Fibroblast of lung (primary cell): ENCODE data around the gene TRIM41. TPM values are rescaled to one million over a fixed set of nuclear protein-coding genes. Genes with fewer than 3 reads are reported as not detected.

ENCODE experiments used
- DNase-seq, 2 donors: peaks; one replicate each; pipeline versions ENCODE4 v3.0.0 to v3.0.0-alpha.2; 2010; ENCODE audit warnings: low read depth in 2 of 2
- H2AFZ ChIP-seq: 2 replicates; pipeline ENCODE4 v1.5.1; 2012; ENCODE audit warnings: low read length, control low read depth, inconsistent platforms
- H3K27ac ChIP-seq: 2 replicates; pipeline ENCODE4 v1.5.1; 2011; ENCODE audit warnings: low read length, control low read depth; ENCODE audit not compliant: insufficient read depth
- H3K27me3 ChIP-seq: 2 replicates; pipeline ENCODE4 v1.5.1; 2011; ENCODE audit warnings: mild to moderate bottlenecking, low read length; ENCODE audit not compliant: control insufficient read depth, insufficient read depth
- H3K36me3 ChIP-seq: 2 replicates; pipeline ENCODE4 v1.5.1; 2011; ENCODE audit warnings: low read length; ENCODE audit not compliant: control insufficient read depth, insufficient read depth
- H3K4me1 ChIP-seq: 2 replicates; pipeline ENCODE4 v1.5.1; 2011; ENCODE audit warnings: low read length; ENCODE audit not compliant: control insufficient read depth, insufficient read depth; ENCODE audit errors: extremely low read depth
- H3K4me2 ChIP-seq: 2 replicates; pipeline ENCODE4 v1.5.1; 2011; ENCODE audit warnings: low read length, control low read depth; ENCODE audit not compliant: insufficient read depth; ENCODE audit errors: extremely low read depth
- H3K4me3 ChIP-seq, 4 experiments: fragments of 200-600 bp in 1 of 4; sonication (generic) in 1 of 4; replicated peaks in 1 of 4; 2 replicates each; pipeline ENCODE4 v1.5.1; 2011 to 2016; ENCODE audit warnings: low read length in 4 of 4, low read depth in 3 of 4, mild to moderate bottlenecking in 3 of 4, control low read depth in 2 of 4, inconsistent platforms in 1 of 4, mixed read lengths in 1 of 4; ENCODE audit not compliant: insufficient read depth in 1 of 4; ENCODE audit errors: control extremely low read depth in 1 of 4
- H3K79me2 ChIP-seq: 2 replicates; pipeline ENCODE4 v1.5.1; 2012; ENCODE audit warnings: mild to moderate bottlenecking, low read length, inconsistent platforms; ENCODE audit not compliant: control insufficient read depth, insufficient read depth
- H3K9ac ChIP-seq: 2 replicates; pipeline ENCODE4 v1.5.1; 2011; ENCODE audit warnings: mild to moderate bottlenecking, low read length, control low read depth; ENCODE audit not compliant: insufficient read depth
- H3K9me3 ChIP-seq: 2 replicates; pipeline ENCODE4 v1.5.1; 2012; ENCODE audit warnings: low read depth, low read length; ENCODE audit not compliant: control insufficient read depth, insufficient read depth
- H4K20me1 ChIP-seq: 2 replicates; pipeline ENCODE4 v1.5.1; 2011; ENCODE audit warnings: low read length; ENCODE audit not compliant: control insufficient read depth, insufficient read depth; ENCODE audit errors: extremely low read depth
- EZH2 ChIP-seq: IDR thresholded peaks from 2 replicates; pipeline ENCODE4 v1.5.1; 2012; ENCODE audit warnings: low read length, control low read depth, mild to moderate bottlenecking; ENCODE audit errors: missing control alignments
- polyA plus RNA-seq, 2 donors: library from polyadenylated mRNA; depleted of rRNA in 1 of 2; stranded (reverse) in 1 of 2; unstranded in 1 of 2; fragments of >200 nt; gene quantifications; 2 replicates each; pipeline ENCODE4 v1.2.1, GENCODE V29; 2011 to 2012; ENCODE audit warnings: missing spikeins in 1 of 2
- total RNA-seq: library from RNA; depleted of rRNA; stranded (reverse); fragments of >200 nt; gene quantifications from 2 replicates; pipeline ENCODE4 v1.2.1, GENCODE V29; 2014
- TF ChIP-seq, protein P1 (sequence below), 2 donors: IDR thresholded peaks in 1 of 2; conservative IDR thresholded peaks in 1 of 2; 1 replicate in 1 of 2; 2 replicates in 1 of 2; pipeline ENCODE4 v1.5.1; 2011 to 2012; ENCODE audit warnings: low read length in 2 of 2, control low read depth in 1 of 2, inconsistent platforms in 1 of 2, low read depth in 1 of 2, mild to moderate bottlenecking in 1 of 2

Gene TRIM41
- total and polyA plus RNA-seq, 2 donors (not counting 1 experiment from before 2014, with no cell fraction given): 8.3 to 17.0 TPM

DNA sequence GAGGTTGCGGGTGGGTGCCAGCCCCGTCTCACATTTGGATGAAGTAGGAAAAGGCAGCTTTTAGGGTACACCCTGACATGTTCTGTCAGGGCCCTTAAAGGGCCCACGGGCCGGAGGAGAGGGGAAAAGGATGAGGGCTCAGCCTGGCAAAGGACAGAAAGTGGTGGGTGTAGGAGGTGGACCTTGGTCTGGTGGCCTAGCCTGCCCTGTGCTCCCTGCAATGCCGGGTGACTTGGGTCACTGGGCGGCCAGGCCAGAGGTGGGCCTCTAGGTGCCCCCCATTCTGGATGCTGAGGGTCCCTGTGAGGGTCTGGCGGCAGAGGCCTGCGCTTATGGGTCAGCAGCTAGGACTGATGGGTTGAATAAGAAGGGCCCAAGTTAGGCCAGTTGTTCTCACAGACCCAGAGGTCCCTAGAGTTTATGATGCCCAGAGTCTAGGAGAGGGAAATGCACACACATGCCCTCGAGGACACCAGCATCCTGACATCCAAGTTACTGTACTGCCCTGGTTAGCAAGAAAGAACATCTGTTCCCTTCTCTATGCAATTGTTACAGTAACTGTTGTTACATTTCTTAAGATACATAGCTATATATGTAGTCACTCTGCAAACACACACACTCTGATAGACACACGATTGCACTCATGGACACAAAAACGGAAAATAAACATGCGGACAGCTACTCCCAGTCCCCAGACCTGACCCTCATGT, 30.6 kb upstream of the TRIM41 start:
- DNase-seq: no peak
- no peaks in the 10 kb centered on the region for H3K4me1 ChIP-seq
- TF ChIP-seq EZH2: no peak
- TF ChIP-seq, protein P1, sequence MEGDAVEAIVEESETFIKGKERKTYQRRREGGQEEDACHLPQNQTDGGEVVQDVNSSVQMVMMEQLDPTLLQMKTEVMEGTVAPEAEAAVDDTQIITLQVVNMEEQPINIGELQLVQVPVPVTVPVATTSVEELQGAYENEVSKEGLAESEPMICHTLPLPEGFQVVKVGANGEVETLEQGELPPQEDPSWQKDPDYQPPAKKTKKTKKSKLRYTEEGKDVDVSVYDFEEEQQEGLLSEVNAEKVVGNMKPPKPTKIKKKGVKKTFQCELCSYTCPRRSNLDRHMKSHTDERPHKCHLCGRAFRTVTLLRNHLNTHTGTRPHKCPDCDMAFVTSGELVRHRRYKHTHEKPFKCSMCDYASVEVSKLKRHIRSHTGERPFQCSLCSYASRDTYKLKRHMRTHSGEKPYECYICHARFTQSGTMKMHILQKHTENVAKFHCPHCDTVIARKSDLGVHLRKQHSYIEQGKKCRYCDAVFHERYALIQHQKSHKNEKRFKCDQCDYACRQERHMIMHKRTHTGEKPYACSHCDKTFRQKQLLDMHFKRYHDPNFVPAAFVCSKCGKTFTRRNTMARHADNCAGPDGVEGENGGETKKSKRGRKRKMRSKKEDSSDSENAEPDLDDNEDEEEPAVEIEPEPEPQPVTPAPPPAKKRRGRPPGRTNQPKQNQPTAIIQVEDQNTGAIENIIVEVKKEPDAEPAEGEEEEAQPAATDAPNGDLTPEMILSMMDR (conservative IDR thresholded peaks at IDR 0.05 in 1 of 2, IDR thresholded peaks at IDR 0.05 in 1 of 2; ENCODE audit: low read depth in 1 of 2, low read length in 2 of 2): no peak

DNA sequence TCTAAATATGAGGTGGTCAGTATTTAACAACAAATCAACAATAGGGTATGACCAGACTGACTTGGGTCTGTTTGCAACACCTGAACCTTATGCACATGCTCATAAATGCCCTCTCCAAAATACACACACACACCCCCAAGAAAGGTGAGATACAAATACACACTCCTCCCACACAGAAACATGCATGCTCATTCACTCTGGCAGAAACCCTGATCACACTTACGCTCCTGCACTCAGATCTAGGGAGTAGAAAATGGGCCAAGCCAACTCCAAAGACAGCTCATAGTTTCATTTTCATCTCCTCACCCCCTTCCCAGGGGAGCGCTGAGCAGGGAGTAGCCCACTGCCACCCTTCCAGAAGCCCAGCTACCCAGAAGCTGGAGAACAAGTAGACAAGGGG, 29.4 kb upstream of the TRIM41 start:
- TF ChIP-seq, protein P1 (conservative IDR thresholded peaks at IDR 0.05 in 1 of 2, IDR thresholded peaks at IDR 0.05 in 1 of 2; ENCODE audit: low read depth in 1 of 2, low read length in 2 of 2): no peak
- no peak for TF ChIP-seq EZH2
- Histone ChIP-seq H3K4me2 (no peak overlapping the region), H3K4me1 (peaks cover 2% of the 10 kb centered on the region), H3K79me2 (no peaks in the 10 kb centered on the region), H2AFZ (no peak overlapping the region), H3K27me3 (no peaks in the 10 kb centered on the region), H4K20me1 (no peaks in the 10 kb centered on the region), H3K4me3 (no peak overlapping the region), H3K36me3 (no peaks in the 10 kb centered on the region), H3K9me3 (no peaks in the 10 kb centered on the region), H3K27ac (no peak overlapping the region), H3K9ac (no peak overlapping the region)
- DNase-seq: no peak

More for the DNA sequence above, 30.6 kb upstream of the TRIM41 start:
- no peaks in the 10 kb centered on the region for H3K27me3 ChIP-seq
- peak overlapping the region; percentile 70 for H3K9ac ChIP-seq
- H4K20me1 ChIP-seq: no peaks in the 10 kb centered on the region
- H3K9me3 ChIP-seq: no peaks in the 10 kb centered on the region
- H3K4me3 ChIP-seq: peak overlapping the region; percentile 56 to 86 (median 67)
- no peaks in the 10 kb centered on the region for H3K79me2 ChIP-seq
- H3K4me2 ChIP-seq: peak overlapping the region; percentile 36
- H3K27ac ChIP-seq: peak overlapping the region; percentile 66
- H2AFZ ChIP-seq: peak overlapping the region; percentile 82
- H3K36me3 ChIP-seq: no peaks in the 10 kb centered on the region

DNA sequence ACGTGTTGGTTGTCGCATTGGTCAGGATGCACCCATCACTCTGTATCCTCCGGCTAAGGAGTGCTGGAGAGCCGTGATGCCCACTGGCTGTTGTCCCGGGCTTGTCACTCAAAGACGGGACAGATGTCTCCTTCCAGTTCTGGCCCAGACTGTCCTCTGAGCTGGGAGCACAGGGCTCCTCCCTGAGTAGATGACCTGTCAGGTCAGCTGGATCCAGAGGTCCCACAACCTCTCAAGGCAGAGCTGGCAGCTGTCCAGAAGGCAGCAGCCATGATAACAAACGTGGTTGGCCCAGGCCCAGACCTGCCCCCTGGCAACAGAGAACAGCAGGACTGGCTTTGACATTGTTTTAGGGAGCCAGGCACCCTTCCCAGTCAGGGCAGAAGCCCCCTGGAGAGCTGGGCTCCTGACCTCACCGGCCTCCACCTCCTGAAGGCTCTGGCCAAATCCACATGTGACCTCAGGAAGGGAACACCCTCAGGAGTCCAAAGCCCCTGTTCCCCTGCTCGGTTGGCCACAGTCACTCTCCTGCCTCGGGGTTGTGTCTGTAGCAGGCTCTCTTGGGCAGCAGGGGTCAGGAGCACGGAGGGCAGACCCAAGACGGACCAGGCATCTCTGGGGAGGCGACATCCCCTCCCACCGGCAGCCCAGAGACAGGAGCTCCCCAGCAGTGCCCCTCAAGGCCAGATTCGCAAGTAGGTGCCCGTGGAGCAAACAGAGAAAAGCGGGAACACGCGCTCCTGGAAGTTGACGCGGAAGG, 28.4 kb upstream of the TRIM41 start:
- Histone ChIP-seq H3K4me1 (peaks cover 2% of the 10 kb centered on the region), H3K4me3 (no peak overlapping the region), H4K20me1 (no peaks in the 10 kb centered on the region), H2AFZ (no peak overlapping the region), H3K4me2 (no peak overlapping the region), H3K79me2 (no peaks in the 10 kb centered on the region), H3K36me3 (no peaks in the 10 kb centered on the region), H3K9me3 (no peaks in the 10 kb centered on the region), H3K27me3 (no peaks in the 10 kb centered on the region), H3K9ac (no peak overlapping the region), H3K27ac (no peak overlapping the region)
- TF ChIP-seq, protein P1 (conservative IDR thresholded peaks at IDR 0.05 in 1 of 2, IDR thresholded peaks at IDR 0.05 in 1 of 2; ENCODE audit: low read depth in 1 of 2, low read length in 2 of 2): no peak
- TF ChIP-seq EZH2: no peak
- DNase-seq: no peak
